Activated CD8-positive, alpha-beta memory T cell treated with anti-CD3 and anti-CD28 coated beads, Interleukin-2, amount 10 ng/mL, durations not matched to agents 7 days and 5 days (primary cell): ENCODE data around the gene RUNX2. TPM values are rescaled to one million over a fixed set of nuclear protein-coding genes. Genes with fewer than 3 reads are reported as not detected.

ENCODE experiments used
- ATAC-seq: fragments of 150-1000 bp; cut with Tn5 transposase; one replicate; pipeline ENCODE4 v1.10.0; 2021; ENCODE audit warnings: moderate library complexity
- CTCF ChIA-PET: fragments of 350-600 bp; sonication (Branson Sonifier 250); formaldehyde crosslinking; loops from one replicate; lab custom pipeline; 2021; ENCODE audit warnings: antibody characterized with exemption; lab: Charles Lee
- DNase-seq: peaks from one replicate; pipeline ENCODE4 v3.0.0-alpha.2; 2020
- H3K27ac Mint-ChIP-seq: one replicate; pipeline ENCODE4 v1.8.0; 2021; ENCODE audit warnings: mild to moderate bottlenecking, mixed read lengths
- H3K27me3 Mint-ChIP-seq: one replicate; pipeline ENCODE4 v1.8.0; 2021; ENCODE audit warnings: mixed read lengths
- H3K36me3 Mint-ChIP-seq: one replicate; pipeline ENCODE4 v1.8.0; 2021; ENCODE audit warnings: mild to moderate bottlenecking, mixed read lengths
- H3K4me1 Mint-ChIP-seq: one replicate; pipeline ENCODE4 v1.8.0; 2021; ENCODE audit warnings: mixed read lengths
- H3K4me3 Mint-ChIP-seq: one replicate; pipeline ENCODE4 v1.8.0; 2021; ENCODE audit warnings: mild to moderate bottlenecking, moderate library complexity, mixed read lengths
- H3K9me3 Mint-ChIP-seq: one replicate; pipeline ENCODE4 v1.8.0; 2022; ENCODE audit warnings: low read depth, mixed read lengths
- total RNA-seq, 2 experiments: library from RNA; stranded (reverse); gene quantifications; one replicate each; pipeline ENCODE4 v1.2.3, GENCODE V29; 2021

RUNX2 gene
- total RNA-seq, 2 experiments from 2014 or later, result 9.3 to 19.9 TPM

DNA sequence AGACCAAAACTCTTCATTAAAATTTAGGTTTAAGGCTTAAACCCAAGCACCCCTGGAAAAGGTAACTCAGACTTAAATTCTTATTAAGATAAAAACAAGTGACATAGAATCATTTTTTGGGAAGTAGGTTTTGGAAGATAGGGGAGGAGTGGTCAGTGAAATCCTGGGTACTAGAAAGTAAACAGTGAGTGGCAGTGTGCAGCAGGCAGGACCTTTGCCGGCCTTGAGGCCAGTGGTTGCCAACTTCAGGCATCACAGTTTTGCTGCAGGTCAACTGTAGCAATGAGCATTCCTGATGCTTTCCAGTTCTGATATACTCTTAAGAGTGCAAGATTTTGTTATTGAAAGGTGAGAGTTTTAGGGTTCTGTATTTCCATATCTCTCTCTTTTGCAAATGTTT is 118.9 kb downstream of the RUNX2 start:
- Mint-ChIP-seq H3K27ac (no peak overlapping the region), H3K9me3 (no peaks in the 10 kb centered on the region), H3K36me3 (peaks cover 30% of the 10 kb centered on the region), H3K4me3 (no peak overlapping the region), H3K27me3 (no peaks in the 10 kb centered on the region), H3K4me1 (peaks cover 69% of the 10 kb centered on the region)
- ATAC-seq (no peak), DNase-seq (no peak)
- CTCF ChIA-PET, result no interaction called here

GRCh38 chr6:45447716-45448115 is 119.6 kb downstream of the RUNX2 start:
- no peak for DNase-seq
- no peaks in the 10 kb centered on the region for H3K9me3 Mint-ChIP-seq

DNA sequence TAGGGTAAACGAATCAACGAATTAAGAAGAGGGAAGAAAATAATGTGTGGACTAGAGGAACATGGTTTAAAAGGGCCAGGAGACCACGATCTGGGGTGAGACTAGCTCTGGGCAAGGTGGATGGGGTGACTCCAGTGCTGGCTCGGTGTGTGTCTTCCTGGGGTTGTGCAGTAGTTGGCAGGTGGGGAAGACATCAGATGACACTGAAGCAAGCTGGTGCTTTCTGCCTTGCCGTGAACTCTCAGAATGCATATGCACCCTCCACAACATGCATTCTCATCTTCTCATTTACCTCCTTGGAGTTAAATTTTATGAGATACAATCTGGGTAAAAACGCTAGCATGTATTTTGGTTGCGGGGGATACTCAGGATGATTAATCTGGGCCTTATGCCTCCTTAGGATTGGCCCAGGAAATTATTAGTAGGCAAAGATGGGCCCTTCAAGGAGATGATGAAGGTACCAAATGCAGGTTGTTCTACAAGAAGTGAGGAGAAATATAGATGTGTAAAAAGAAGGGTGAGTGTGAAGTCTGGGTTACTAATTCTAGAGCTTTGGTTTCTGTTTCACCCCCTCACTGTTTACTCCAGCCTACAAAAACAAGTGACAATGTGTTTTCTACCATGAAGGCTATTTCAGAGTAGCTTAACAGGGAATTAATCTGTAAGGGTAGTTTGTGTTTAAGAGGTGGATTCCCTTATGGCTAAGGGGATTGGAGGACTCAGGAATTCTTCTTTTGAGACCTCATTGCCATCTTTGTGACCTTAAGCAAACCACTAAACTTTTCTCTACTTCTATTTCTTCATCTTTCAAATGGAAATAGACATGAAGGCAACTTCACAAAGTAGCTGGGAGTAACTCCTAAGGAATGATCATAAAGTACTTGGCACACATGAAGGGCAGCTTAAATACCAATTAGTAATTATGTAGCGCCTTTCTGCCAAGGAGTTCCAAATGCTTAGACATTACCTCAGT is 120.6 kb downstream of the RUNX2 start:
- H3K36me3 Mint-ChIP-seq, result peaks cover 21% of the 10 kb centered on the region
- no peaks in the 10 kb centered on the region for H3K9me3 Mint-ChIP-seq
- peaks cover 68% of the 10 kb centered on the region for H3K4me1 Mint-ChIP-seq
- no peaks in the 10 kb centered on the region for H3K27me3 Mint-ChIP-seq
- H3K4me3 Mint-ChIP-seq, result no peak overlapping the region
- CTCF ChIA-PET, result interaction anchor here (1.3 kb wide), 1 partner anchor 12 kb away, joined by 3 read pairs; no protein-coding TSS in a partner anchor
- ATAC-seq (no peak), DNase-seq (no peak)
- peak overlapping the region; percentile 41 for H3K27ac Mint-ChIP-seq

More at GRCh38 chr6:45447716-45448115, 119.6 kb downstream of the RUNX2 start:
- Mint-ChIP-seq H3K36me3 (peaks cover 27% of the 10 kb centered on the region), H3K4me3 (no peak overlapping the region), H3K27ac (no peak overlapping the region), H3K4me1 (peaks cover 67% of the 10 kb centered on the region), H3K27me3 (no peaks in the 10 kb centered on the region)
- CTCF ChIA-PET, result no interaction called here
- ATAC-seq, result no peak

- Mint-ChIP-seq H3K36me3 (peaks cover 16% of the 10 kb centered on the region), H3K27me3 (no peaks in the 10 kb centered on the region), H3K9me3 (no peaks in the 10 kb centered on the region), H3K4me3 (no peak overlapping the region), H3K27ac (no peak overlapping the region), H3K4me1 (peaks cover 70% of the 10 kb centered on the region)
- CTCF ChIA-PET, result no interaction called here
- ATAC-seq (no peak), DNase-seq (no peak)
Observed at GRCh38 chr6:45450132-45450531, 122.0 kb downstream of the RUNX2 start.

DNA sequence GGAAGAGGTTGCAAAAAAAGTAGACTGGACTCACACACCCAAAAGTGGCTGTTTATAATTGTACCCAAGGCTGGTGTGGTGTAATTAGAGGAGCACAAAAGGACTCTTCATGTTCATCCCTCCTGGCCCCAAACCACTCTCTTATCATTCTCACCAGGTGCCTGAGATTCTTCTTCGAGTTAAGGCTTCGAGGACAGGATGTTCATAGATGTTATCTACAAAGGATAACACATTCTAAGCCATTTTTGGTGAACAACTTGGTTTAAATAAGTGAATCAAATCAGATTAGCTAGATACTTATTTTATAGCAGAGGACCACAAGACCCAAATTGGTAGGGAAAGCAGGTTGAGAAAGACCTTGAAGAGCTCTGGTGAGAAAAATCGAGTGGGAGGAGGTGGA is 122.7 kb downstream of the RUNX2 start:
- no peaks in the 10 kb centered on the region for H3K27me3 Mint-ChIP-seq
- CTCF ChIA-PET, result no interaction called here
- H3K4me1 Mint-ChIP-seq, result peaks cover 64% of the 10 kb centered on the region
- no peaks in the 10 kb centered on the region for H3K9me3 Mint-ChIP-seq
- peaks cover 16% of the 10 kb centered on the region for H3K36me3 Mint-ChIP-seq
- H3K27ac Mint-ChIP-seq, result peak overlapping the region; percentile 11
- ATAC-seq (no peak), DNase-seq (no peak)
- H3K4me3 Mint-ChIP-seq, result no peak overlapping the region

- Mint-ChIP-seq H3K27me3 (peaks cover 3% of the 10 kb centered on the region), H3K27ac (no peak overlapping the region), H3K36me3 (peaks cover 22% of the 10 kb centered on the region), H3K4me3 (no peak overlapping the region), H3K4me1 (peaks cover 47% of the 10 kb centered on the region), H3K9me3 (no peaks in the 10 kb centered on the region)
- DNase-seq (no peak), ATAC-seq (peak; percentile 64)
- CTCF ChIA-PET, result no interaction called here
Observed at GRCh38 chr6:45454008-45454911, 126.1 kb downstream of the RUNX2 start.

DNA sequence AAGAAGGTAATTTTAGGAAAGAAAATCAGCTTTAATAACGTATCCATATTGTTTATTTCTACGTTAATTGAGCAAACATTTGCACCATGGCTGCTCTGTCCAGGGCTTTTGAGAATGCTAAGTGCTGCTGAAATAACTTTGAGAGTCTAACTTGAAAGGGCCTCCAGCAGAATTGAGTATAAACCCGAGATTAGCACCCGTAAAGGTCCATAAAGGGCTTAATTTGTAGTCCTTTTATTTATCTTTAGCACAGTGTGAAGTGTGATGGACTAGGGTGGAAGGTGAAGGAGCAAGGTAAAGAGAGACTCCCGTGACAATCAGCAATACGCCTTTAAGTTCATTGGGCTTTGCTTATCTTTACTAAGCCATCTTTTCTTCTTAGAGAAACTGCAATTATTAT is 127.3 kb downstream of the RUNX2 start:
- H3K27me3 Mint-ChIP-seq, result peaks cover 3% of the 10 kb centered on the region
- peaks cover 17% of the 10 kb centered on the region for H3K36me3 Mint-ChIP-seq
- H3K9me3 Mint-ChIP-seq, result no peaks in the 10 kb centered on the region
- H3K27ac Mint-ChIP-seq, result no peak overlapping the region
- peaks cover 39% of the 10 kb centered on the region for H3K4me1 Mint-ChIP-seq
- DNase-seq (no peak), ATAC-seq (no peak)
- CTCF ChIA-PET, result no interaction called here
- H3K4me3 Mint-ChIP-seq, result no peak overlapping the region

GRCh38 chr6:45457141-45457540 is 129.0 kb downstream of the RUNX2 start:
- no peak overlapping the region for H3K4me3 Mint-ChIP-seq
- DNase-seq (no peak), ATAC-seq (no peak)
- CTCF ChIA-PET, result no interaction called here
- H3K9me3 Mint-ChIP-seq, result no peaks in the 10 kb centered on the region
- peaks cover 15% of the 10 kb centered on the region for H3K36me3 Mint-ChIP-seq
- peaks cover 3% of the 10 kb centered on the region for H3K27me3 Mint-ChIP-seq
- no peak overlapping the region for H3K27ac Mint-ChIP-seq
- H3K4me1 Mint-ChIP-seq, result peaks cover 32% of the 10 kb centered on the region

GRCh38 chr6:45458672-45459071 is 130.5 kb downstream of the RUNX2 start:
- Mint-ChIP-seq H3K4me3 (no peak overlapping the region), H3K4me1 (peaks cover 34% of the 10 kb centered on the region), H3K36me3 (peaks cover 13% of the 10 kb centered on the region), H3K27ac (no peak overlapping the region), H3K9me3 (no peaks in the 10 kb centered on the region), H3K27me3 (peaks cover 3% of the 10 kb centered on the region)
- CTCF ChIA-PET, result no interaction called here
- ATAC-seq (no peak), DNase-seq (no peak)

GRCh38 chr6:45460166-45460565 is 132.0 kb downstream of the RUNX2 start:
- H3K27me3 Mint-ChIP-seq, result peaks cover 3% of the 10 kb centered on the region
- CTCF ChIA-PET, result no interaction called here
- no peak overlapping the region for H3K4me3 Mint-ChIP-seq

DNA sequence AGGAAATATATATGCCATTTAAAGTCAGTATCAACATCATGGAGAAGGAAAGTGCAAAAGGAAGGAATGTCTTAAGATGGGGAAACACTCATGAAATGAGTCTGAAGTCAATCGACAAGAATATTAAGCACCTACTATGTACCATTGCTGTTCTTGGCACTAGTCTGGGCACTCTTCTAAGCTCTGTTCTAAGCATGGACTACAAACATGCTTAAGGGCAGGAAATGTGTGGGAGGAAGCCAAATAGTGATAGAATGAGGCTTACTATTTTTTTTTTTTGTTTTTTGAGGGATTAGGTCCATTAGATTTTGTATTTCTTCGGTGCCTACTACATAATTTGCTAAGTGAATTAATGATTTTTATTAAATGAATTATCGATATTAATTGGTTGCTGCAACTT is 133.4 kb downstream of the RUNX2 start:
- DNase-seq (no peak), ATAC-seq (no peak)
- CTCF ChIA-PET, result no interaction called here
- Mint-ChIP-seq H3K9me3 (no peaks in the 10 kb centered on the region), H3K27me3 (peaks cover under 1% of the 10 kb centered on the region), H3K27ac (no peak overlapping the region), H3K4me3 (no peak overlapping the region), H3K4me1 (peaks cover 23% of the 10 kb centered on the region), H3K36me3 (peaks cover 10% of the 10 kb centered on the region)

More at GRCh38 chr6:45460166-45460565, 132.0 kb downstream of the RUNX2 start:
- peaks cover 23% of the 10 kb centered on the region for H3K4me1 Mint-ChIP-seq
- no peak overlapping the region for H3K27ac Mint-ChIP-seq
- H3K9me3 Mint-ChIP-seq, result no peaks in the 10 kb centered on the region
- DNase-seq (no peak), ATAC-seq (no peak)
- peaks cover 13% of the 10 kb centered on the region for H3K36me3 Mint-ChIP-seq

DNA sequence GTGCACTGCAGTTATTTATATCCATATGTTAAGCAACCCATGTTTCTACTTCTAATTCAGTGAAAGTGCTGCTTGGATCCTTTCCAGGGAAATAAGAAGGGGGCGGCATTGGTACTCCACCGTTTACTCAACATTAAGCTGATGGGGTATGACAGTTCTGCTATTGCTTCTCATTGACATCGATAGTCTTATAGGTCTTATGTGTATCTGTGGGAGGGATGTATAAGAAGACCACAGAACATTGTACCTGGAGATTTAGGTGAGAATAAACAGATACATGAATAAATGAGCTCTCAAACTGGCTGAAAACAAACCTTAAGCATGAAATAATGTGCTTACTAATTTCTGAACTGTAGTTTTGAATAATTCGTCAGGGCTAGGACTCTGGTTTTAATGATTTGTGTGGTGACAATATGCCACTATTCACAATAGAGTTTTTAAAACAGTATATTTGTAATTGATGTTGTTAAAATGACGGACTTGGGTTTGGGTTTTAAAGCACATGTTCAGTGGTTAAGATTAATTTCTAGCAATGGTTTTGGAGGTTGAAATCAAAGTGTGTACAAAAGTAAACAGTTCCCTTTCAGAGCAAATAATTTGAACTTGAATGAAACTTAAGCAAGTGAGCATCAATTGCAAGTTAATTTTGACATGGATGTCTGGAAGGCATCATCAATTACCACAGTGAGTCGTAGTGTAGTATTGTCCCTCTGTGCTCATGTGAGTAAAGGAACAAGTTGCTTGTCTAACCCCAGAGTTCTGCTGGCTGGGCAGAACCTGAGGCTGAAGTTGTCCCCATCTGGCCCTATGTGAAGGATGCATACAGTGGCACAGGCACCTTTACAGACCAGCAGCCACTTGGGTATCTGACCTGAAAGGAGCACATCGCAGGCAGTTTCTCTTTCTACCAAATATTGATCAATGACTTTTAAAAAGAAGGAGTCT is 134.3 kb downstream of the RUNX2 start:
- CTCF ChIA-PET, result no interaction called here
- H3K4me3 Mint-ChIP-seq, result no peak overlapping the region
- H3K27me3 Mint-ChIP-seq, result no peaks in the 10 kb centered on the region
- no peak overlapping the region for H3K27ac Mint-ChIP-seq
- ATAC-seq, result no peak
- DNase-seq, result no peak
- no peaks in the 10 kb centered on the region for H3K9me3 Mint-ChIP-seq
- H3K36me3 Mint-ChIP-seq, result peaks cover 8% of the 10 kb centered on the region
- peaks cover 19% of the 10 kb centered on the region for H3K4me1 Mint-ChIP-seq
